ENCODE measurements around the gene ZMYM5. TPM values are rescaled to one million over a fixed set of nuclear protein-coding genes. Genes with fewer than 3 reads are reported as not detected.

Gene ZMYM5
- total RNA-seq, 4 donors from 2014 or later, result 9.7 to 13.4 (median 11.9) TPM

DNA sequence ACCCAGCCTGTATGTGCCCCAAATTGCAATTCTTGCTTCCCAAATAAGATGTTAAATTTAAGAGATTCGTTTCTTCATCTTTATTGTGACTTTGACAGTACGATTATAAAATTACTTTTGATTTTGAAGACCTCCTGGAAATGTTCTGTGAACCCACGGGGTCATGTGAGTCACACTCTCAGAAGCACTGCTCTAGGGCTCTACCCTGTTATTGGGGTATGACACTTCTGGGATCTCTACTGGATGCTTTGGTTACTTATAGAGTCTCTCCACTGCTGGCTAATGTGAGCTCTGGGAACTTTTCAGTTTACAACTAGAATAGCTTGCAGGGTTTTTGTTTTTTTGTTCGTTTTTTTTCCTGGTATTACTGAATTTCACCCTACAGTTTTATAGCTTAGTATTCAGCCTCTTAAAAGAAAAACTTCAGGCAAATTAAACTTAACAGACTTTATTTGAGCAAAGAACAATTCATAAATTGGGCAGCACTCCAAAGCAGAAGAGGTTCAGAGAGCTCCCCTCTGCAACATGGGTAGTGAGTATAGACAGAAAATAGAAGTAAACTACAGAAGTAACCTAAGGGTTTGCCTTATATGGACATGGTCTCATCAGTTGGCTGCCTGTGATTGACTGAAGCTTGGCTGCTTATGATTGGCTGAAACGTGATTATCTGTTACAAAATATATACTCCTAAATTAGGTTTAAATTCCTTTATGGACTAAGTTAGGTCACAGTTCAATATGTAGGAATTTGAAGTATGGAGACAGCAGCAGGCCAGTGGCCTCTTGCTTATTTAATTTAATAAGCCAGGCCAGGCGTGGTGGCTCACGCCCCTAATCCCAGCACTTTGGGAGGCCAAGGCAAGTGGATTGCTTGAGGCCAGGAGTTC, 52.2 kb downstream of the ZMYM5 start:
- H3K27me3 ChIP-seq, result no peaks in the 10 kb centered on the region
- H3K9me3 ChIP-seq, result no peaks in the 10 kb centered on the region
- H3K4me3 ChIP-seq, result no peak overlapping the region
- H3K4me1 ChIP-seq, result no peaks in the 10 kb centered on the region
- H3K36me3 ChIP-seq, result peaks cover 0 to 12% (median 8%) of the 10 kb centered on the region in 4 donors
- no peak for TF ChIP-seq EP300 (IDR thresholded peaks at IDR 0.05)
- no peak for TF ChIP-seq POLR2AphosphoS5 (IDR thresholded peaks at IDR 0.05)
- TF ChIP-seq POLR2A (IDR thresholded peaks at IDR 0.05; ENCODE audit: low read depth), result no peak
- TF ChIP-seq CTCF (IDR thresholded peaks at IDR 0.05), result no peak
- 96% methylated on average over 7 of the region's 7 CpGs for WGBS
- intact Hi-C loops (cut with DNase I), result no loop called here
- no peak overlapping the region for H3K27ac ChIP-seq (replicated peaks in 1 of 4)
- no peak for DNase-seq (ENCODE audit: extremely low spot score)

- no peak for TF ChIP-seq CTCF (IDR thresholded peaks at IDR 0.05)
- TF ChIP-seq EP300 (IDR thresholded peaks at IDR 0.05), result no peak
- no peak for TF ChIP-seq POLR2A (IDR thresholded peaks at IDR 0.05; ENCODE audit: low read depth)
- no peak for TF ChIP-seq POLR2AphosphoS5 (IDR thresholded peaks at IDR 0.05)
- H3K4me3 ChIP-seq, result no peak overlapping the region
- no peak for DNase-seq (ENCODE audit: extremely low spot score)
- no peaks in the 10 kb centered on the region for H3K9me3 ChIP-seq
- H3K27me3 ChIP-seq, result no peaks in the 10 kb centered on the region
- peaks cover 0 to 13% (median 3%) of the 10 kb centered on the region in 4 donors for H3K36me3 ChIP-seq
- no peak overlapping the region for H3K27ac ChIP-seq (replicated peaks in 1 of 4)
- intact Hi-C loops (cut with DNase I), result no loop called here
- no peaks in the 10 kb centered on the region for H3K4me1 ChIP-seq
- 96% methylated on average over 4 of the region's 4 CpGs for WGBS
These were observed 53.3 kb downstream of the ZMYM5 start for GRCh38 chr13:19810151-19810550.

DNA sequence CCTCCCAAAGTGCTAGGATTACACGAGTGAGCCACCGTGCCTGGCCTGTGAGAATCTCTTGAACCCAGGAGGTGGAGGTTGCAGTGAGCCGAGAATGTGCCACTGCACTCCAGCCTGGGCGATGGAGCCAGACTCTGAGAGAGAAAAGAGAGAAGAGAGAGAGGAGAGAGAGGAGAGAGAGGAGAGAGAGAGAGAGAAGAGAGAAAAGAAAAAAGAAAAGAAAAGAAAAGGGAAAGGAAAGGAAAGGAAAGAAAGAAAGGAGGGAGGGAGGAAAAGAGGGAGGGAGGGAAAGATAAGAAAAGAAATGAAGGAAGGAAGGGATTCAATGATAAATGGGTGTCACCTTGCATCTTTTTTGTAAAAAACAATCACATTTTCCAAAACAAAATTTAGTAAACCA, 57.7 kb downstream of the ZMYM5 start:
- H3K4me3 ChIP-seq, result no peak overlapping the region
- no peak for DNase-seq (ENCODE audit: extremely low spot score)
- H3K27ac ChIP-seq (replicated peaks in 1 of 4), result no peak overlapping the region
- TF ChIP-seq CTCF (IDR thresholded peaks at IDR 0.05), result no peak
- TF ChIP-seq POLR2AphosphoS5 (IDR thresholded peaks at IDR 0.05), result no peak
- no peak for TF ChIP-seq EP300 (IDR thresholded peaks at IDR 0.05)
- TF ChIP-seq POLR2A (IDR thresholded peaks at IDR 0.05; ENCODE audit: low read depth), result no peak
- no peaks in the 10 kb centered on the region for H3K9me3 ChIP-seq
- intact Hi-C loops (cut with DNase I), result no loop called here
- no peaks in the 10 kb centered on the region for H3K4me1 ChIP-seq
- H3K27me3 ChIP-seq, result no peaks in the 10 kb centered on the region
- 80% methylated on average over 4 of the region's 4 CpGs for WGBS
- peaks cover 0 to 13% (median 2%) of the 10 kb centered on the region in 4 donors for H3K36me3 ChIP-seq

DNA sequence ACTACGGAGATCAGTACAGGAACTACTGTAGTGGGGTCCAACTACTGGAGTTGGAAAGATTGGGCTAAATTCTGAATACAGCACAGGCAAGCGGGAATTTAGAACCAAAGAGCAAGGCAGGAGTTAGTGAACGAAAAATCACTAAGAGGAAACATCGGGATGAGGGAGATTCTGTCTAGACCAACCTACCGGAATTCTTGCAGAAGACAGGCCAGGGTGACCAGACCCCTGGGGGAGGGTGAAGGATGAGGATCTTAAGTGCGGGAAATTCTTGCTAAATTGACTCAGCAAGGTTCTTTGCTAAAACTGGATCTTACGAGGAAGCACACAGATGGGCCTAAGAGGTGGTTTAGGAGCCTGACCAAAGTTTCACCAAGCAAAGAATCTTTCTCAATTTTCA, 67.5 kb downstream of the ZMYM5 start:
- TF ChIP-seq POLR2A (IDR thresholded peaks at IDR 0.05; ENCODE audit: low read depth), result no peak
- Histone ChIP-seq H3K27ac (replicated peaks in 1 of 4) (no peak overlapping the region), H3K9me3 (no peaks in the 10 kb centered on the region), H3K4me3 (no peak overlapping the region), H3K27me3 (no peaks in the 10 kb centered on the region), H3K36me3 (no peaks in the 10 kb centered on the region), H3K4me1 (no peaks in the 10 kb centered on the region)
- 94% methylated on average over 7 of the region's 7 CpGs for WGBS
- DNase-seq (ENCODE audit: extremely low spot score), result no peak
- intact Hi-C loops (cut with DNase I), result no loop called here

DNA sequence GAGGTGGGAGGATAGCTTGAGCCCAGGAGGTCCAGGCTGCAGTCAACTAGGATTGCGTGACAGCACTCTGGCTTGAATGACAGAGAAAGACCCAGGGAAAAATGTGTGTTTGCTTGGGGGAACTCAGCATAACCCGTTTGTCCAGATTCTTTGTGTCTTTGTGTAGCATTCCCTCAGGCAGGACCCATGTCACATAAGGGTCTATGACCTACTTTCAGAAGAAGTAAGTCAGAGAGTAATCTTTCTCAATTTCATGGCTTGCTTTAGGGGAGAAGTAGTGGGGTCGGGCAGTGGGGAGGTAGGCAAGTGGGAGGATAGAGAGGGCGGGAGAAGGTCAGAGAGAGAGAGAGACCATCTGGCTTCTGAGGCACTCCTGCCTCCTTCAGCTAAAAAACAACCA, 68.8 kb downstream of the ZMYM5 start:
- H3K27ac ChIP-seq (replicated peaks in 1 of 4), result no peak overlapping the region
- no peaks in the 10 kb centered on the region for H3K4me1 ChIP-seq
- H3K9me3 ChIP-seq, result no peaks in the 10 kb centered on the region
- no peak for DNase-seq (ENCODE audit: extremely low spot score)
- no peak overlapping the region for H3K4me3 ChIP-seq
- TF ChIP-seq EP300 (IDR thresholded peaks at IDR 0.05) (no peak), CTCF (IDR thresholded peaks at IDR 0.05) (no peak), POLR2A (IDR thresholded peaks at IDR 0.05; ENCODE audit: low read depth) (no peak), POLR2AphosphoS5 (IDR thresholded peaks at IDR 0.05) (no peak)
- intact Hi-C loops (cut with DNase I), result loop anchor here (5.0 kb wide), 1 partner anchor 33 kb away; no protein-coding TSS in a partner anchor
- no peaks in the 10 kb centered on the region for H3K36me3 ChIP-seq
- WGBS, result 89% methylated on average over 4 of the region's 4 CpGs
- no peaks in the 10 kb centered on the region for H3K27me3 ChIP-seq
